ENCODE data around the gene DNAH17. TPM values are rescaled to one million over a fixed set of nuclear protein-coding genes. Genes with fewer than 3 reads are reported as not detected.

The DNAH17 gene
- total RNA-seq, 1 experiment from 2014 or later, result 0.76 TPM

GRCh38 chr17:78441271-78441971 is 135.8 kb downstream of the DNAH17 start:
- no peak overlapping the region for H3K27ac ChIP-seq
- POLR2A ChIA-PET (ENCODE audit: unreplicated experiment), result no interaction called here
- H2AFZ ChIP-seq, result no peak overlapping the region
- no peaks in the 10 kb centered on the region for H3F3A ChIP-seq (ENCODE audit: insufficient read depth, low read depth)
- H3K79me2 ChIP-seq (ENCODE audit: low read depth), result no peaks in the 10 kb centered on the region
- H3K9me3 ChIP-seq (ENCODE audit: insufficient read depth, low read depth), result no peaks in the 10 kb centered on the region
- CTCF ChIA-PET, result no interaction called here
- H3K9me2 ChIP-seq (ENCODE audit: insufficient read depth), result no peaks in the 10 kb centered on the region
- no peaks in the 10 kb centered on the region for H3K36me3 ChIP-seq (ENCODE audit: low read depth)
- H3K4me1 ChIP-seq (replicated peaks; ENCODE audit: insufficient read depth), result no peaks in the 10 kb centered on the region
- H3K4me3 ChIP-seq, result no peak overlapping the region
- no peak overlapping the region for H3K4me2 ChIP-seq
- H4K20me1 ChIP-seq (ENCODE audit: insufficient read depth), result no peaks in the 10 kb centered on the region
- intact Hi-C loops (cut with micrococcal nuclease; ENCODE audit: unreplicated experiment), result no loop called here
- no TSS peak for BruUV-seq (replicated peaks)
- TF ChIP-seq EZH2 (IDR thresholded peaks at IDR 0.05; ENCODE audit: low read depth), result no peak
- TF ChIP-seq, protein P1, sequence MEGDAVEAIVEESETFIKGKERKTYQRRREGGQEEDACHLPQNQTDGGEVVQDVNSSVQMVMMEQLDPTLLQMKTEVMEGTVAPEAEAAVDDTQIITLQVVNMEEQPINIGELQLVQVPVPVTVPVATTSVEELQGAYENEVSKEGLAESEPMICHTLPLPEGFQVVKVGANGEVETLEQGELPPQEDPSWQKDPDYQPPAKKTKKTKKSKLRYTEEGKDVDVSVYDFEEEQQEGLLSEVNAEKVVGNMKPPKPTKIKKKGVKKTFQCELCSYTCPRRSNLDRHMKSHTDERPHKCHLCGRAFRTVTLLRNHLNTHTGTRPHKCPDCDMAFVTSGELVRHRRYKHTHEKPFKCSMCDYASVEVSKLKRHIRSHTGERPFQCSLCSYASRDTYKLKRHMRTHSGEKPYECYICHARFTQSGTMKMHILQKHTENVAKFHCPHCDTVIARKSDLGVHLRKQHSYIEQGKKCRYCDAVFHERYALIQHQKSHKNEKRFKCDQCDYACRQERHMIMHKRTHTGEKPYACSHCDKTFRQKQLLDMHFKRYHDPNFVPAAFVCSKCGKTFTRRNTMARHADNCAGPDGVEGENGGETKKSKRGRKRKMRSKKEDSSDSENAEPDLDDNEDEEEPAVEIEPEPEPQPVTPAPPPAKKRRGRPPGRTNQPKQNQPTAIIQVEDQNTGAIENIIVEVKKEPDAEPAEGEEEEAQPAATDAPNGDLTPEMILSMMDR (conservative IDR thresholded peaks at IDR 0.05), result no peak
- H3K27me3 ChIP-seq (ENCODE audit: insufficient read depth, low read depth), result no peaks in the 10 kb centered on the region
- DNase-seq, result no peak

- no TSS peak for BruUV-seq (replicated peaks)
- Histone ChIP-seq H4K20me1 (ENCODE audit: insufficient read depth) (no peaks in the 10 kb centered on the region), H2AFZ (no peak overlapping the region), H3K4me2 (no peak overlapping the region), H3K9me2 (ENCODE audit: insufficient read depth) (no peaks in the 10 kb centered on the region), H3K36me3 (ENCODE audit: low read depth) (no peaks in the 10 kb centered on the region), H3K9me3 (ENCODE audit: insufficient read depth, low read depth) (no peaks in the 10 kb centered on the region), H3K27ac (no peak overlapping the region), H3K79me2 (ENCODE audit: low read depth) (no peaks in the 10 kb centered on the region), H3K4me1 (replicated peaks; ENCODE audit: insufficient read depth) (no peaks in the 10 kb centered on the region), H3K27me3 (ENCODE audit: insufficient read depth, low read depth) (no peaks in the 10 kb centered on the region), H3K4me3 (no peak overlapping the region), H3F3A (ENCODE audit: insufficient read depth, low read depth) (no peaks in the 10 kb centered on the region)
- ChIA-PET CTCF (no interaction called here), POLR2A (ENCODE audit: unreplicated experiment) (no interaction called here)
- intact Hi-C loops (cut with micrococcal nuclease; ENCODE audit: unreplicated experiment), result no loop called here
- TF ChIP-seq EZH2 (IDR thresholded peaks at IDR 0.05; ENCODE audit: low read depth), result no peak
- TF ChIP-seq, protein P1 (conservative IDR thresholded peaks at IDR 0.05), result no peak
- DNase-seq, result no peak
Measured at GRCh38 chr17:78438694-78439325, 138.4 kb downstream of the DNAH17 start.

- Histone ChIP-seq H3K9me2 (ENCODE audit: insufficient read depth) (no peaks in the 10 kb centered on the region), H3K27me3 (ENCODE audit: insufficient read depth, low read depth) (no peaks in the 10 kb centered on the region), H3K79me2 (ENCODE audit: low read depth) (no peaks in the 10 kb centered on the region), H4K20me1 (ENCODE audit: insufficient read depth) (no peaks in the 10 kb centered on the region), H3K27ac (no peak overlapping the region), H3K9me3 (ENCODE audit: insufficient read depth, low read depth) (no peaks in the 10 kb centered on the region), H2AFZ (no peak overlapping the region), H3K36me3 (ENCODE audit: low read depth) (no peaks in the 10 kb centered on the region), H3K4me3 (no peak overlapping the region), H3F3A (ENCODE audit: insufficient read depth, low read depth) (no peaks in the 10 kb centered on the region), H3K4me1 (replicated peaks; ENCODE audit: insufficient read depth) (no peaks in the 10 kb centered on the region), H3K4me2 (no peak overlapping the region)
- no peak for TF ChIP-seq EZH2 (IDR thresholded peaks at IDR 0.05; ENCODE audit: low read depth)
- TF ChIP-seq, protein P1 (conservative IDR thresholded peaks at IDR 0.05), result no peak
- no peak for DNase-seq
- ChIA-PET POLR2A (ENCODE audit: unreplicated experiment) (no interaction called here), CTCF (no interaction called here)
- no TSS peak for BruUV-seq (replicated peaks)
- intact Hi-C loops (cut with micrococcal nuclease; ENCODE audit: unreplicated experiment), result no loop called here
Measured at GRCh38 chr17:78438271-78438691, 138.9 kb downstream of the DNAH17 start.
